Measurements from ENCODE around the gene SNX10.
"Not testable (repeated sequence)": the region's sequence is repeated elsewhere in the genome, so short reads cannot be mapped to it uniquely, and the experiment has no call there.

The SNX10 gene

GRCh38 chr7:26291699-26292538 lies at the start of gene SNX10:
SNX10 (plus strand) TSS chr7:26291862; CDS start chr7:26346443, 54,581 bp downstream.
- no peak for FAIRE-seq

GRCh38 chr7:26245150-26245549 lies 46.5 kb upstream of the SNX10 start:
- no peak for FAIRE-seq

- FAIRE-seq: no peak
These were observed 41.4 kb upstream of the SNX10 start for GRCh38 chr7:26250239-26250638.

GRCh38 chr7:26261866-26262265 lies 29.8 kb upstream of the SNX10 start:
- FAIRE-seq: not testable (repeated sequence)

GRCh38 chr7:26265065-26265464 lies 26.6 kb upstream of the SNX10 start:
- no peak for FAIRE-seq

GRCh38 chr7:26265499-26266075 lies 26.1 kb upstream of the SNX10 start:
- no peak for FAIRE-seq

- FAIRE-seq: no peak
These were observed 24.0 kb upstream of the SNX10 start for GRCh38 chr7:26267601-26268166.

- no peak for FAIRE-seq
These were observed 16.4 kb upstream of the SNX10 start for GRCh38 chr7:26275213-26275612.

GRCh38 chr7:26278770-26279169 lies 12.9 kb upstream of the SNX10 start:
- no peak for FAIRE-seq

- no peak for FAIRE-seq
These were observed 12.3 kb upstream of the SNX10 start for GRCh38 chr7:26279405-26279804.

GRCh38 chr7:26280097-26280496 lies 11.6 kb upstream of the SNX10 start:
- no peak for FAIRE-seq

GRCh38 chr7:26280723-26281122 lies 10.9 kb upstream of the SNX10 start:
- FAIRE-seq: no peak

GRCh38 chr7:26284477-26284876 lies 7.2 kb upstream of the SNX10 start:
- no peak for FAIRE-seq

- FAIRE-seq: no peak
These were observed 6.5 kb upstream of the SNX10 start for GRCh38 chr7:26284995-26285632.

GRCh38 chr7:26286157-26286556 lies 5.5 kb upstream of the SNX10 start:
- no peak for FAIRE-seq

- FAIRE-seq: not testable (repeated sequence)
These were observed 3.5 kb upstream of the SNX10 start for GRCh38 chr7:26288126-26288525.

GRCh38 chr7:26291251-26291650 lies 411 bp upstream of the SNX10 start:
- no peak for FAIRE-seq

- no peak for FAIRE-seq
These were observed 1.3 kb downstream of the SNX10 start for GRCh38 chr7:26292768-26293560.

GRCh38 chr7:26293569-26294308 lies 2.1 kb downstream of the SNX10 start:
- no peak for FAIRE-seq

- FAIRE-seq: no peak
These were observed 3.4 kb downstream of the SNX10 start for GRCh38 chr7:26295015-26295414.

GRCh38 chr7:26295586-26295985 lies 3.9 kb downstream of the SNX10 start:
- no peak for FAIRE-seq

- no peak for FAIRE-seq
These were observed 6.9 kb downstream of the SNX10 start for GRCh38 chr7:26298472-26299058.
